GM12801 (cell line): Measurements from ENCODE around the gene SNAP25.

ENCODE experiments used
- TF ChIP-seq, protein P1 (sequence below): IDR thresholded peaks from one replicate; pipeline ENCODE4 v1.5.1; 2011; ENCODE audit warnings: control low read depth; ENCODE audit not compliant: insufficient read length; ENCODE audit errors: extremely low read depth

The SNAP25 gene

DNA sequence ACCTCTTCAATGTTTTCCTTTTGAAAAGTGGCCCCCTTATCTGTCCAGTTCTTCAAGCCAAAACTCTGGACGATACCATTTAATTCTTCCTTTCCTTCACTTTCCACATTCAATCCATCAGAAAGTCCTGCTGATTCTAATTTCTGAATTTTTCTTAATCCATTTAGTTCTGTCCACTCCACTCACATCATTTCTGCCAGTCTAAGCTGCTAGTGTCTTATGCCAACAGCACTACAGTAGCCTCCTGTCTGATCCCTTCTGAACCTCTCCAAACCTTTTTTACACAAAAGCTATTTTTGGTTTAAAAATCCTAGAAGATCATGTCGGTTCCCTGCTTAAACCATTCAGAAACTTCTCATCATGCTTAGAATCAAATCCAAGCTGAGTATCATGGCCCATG lies 24.5 kb upstream of the SNAP25 start:
- TF ChIP-seq, protein P1, sequence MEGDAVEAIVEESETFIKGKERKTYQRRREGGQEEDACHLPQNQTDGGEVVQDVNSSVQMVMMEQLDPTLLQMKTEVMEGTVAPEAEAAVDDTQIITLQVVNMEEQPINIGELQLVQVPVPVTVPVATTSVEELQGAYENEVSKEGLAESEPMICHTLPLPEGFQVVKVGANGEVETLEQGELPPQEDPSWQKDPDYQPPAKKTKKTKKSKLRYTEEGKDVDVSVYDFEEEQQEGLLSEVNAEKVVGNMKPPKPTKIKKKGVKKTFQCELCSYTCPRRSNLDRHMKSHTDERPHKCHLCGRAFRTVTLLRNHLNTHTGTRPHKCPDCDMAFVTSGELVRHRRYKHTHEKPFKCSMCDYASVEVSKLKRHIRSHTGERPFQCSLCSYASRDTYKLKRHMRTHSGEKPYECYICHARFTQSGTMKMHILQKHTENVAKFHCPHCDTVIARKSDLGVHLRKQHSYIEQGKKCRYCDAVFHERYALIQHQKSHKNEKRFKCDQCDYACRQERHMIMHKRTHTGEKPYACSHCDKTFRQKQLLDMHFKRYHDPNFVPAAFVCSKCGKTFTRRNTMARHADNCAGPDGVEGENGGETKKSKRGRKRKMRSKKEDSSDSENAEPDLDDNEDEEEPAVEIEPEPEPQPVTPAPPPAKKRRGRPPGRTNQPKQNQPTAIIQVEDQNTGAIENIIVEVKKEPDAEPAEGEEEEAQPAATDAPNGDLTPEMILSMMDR = no peak

DNA sequence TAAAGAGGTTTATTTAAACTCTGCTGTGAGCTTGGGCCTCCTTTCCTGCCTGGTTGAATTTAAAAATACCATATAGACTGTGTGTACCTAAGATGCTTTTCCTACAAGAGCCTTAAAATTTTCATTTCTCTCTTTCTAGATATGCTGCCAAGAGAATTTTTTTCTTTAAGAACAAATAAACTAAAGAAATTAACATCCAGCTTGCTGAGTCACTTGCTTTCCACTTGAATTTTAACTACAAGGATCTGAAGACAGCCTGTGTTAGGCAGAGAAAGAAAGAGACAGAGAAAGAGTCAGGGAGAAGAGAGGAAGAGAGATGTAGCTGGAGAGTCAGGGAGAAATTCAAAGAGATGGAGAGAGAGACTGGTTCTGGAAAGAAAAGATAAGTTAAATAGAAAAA lies 18.3 kb upstream of the SNAP25 start:
- TF ChIP-seq, protein P1 = no peak

- TF ChIP-seq, protein P1 = no peak
These were observed 17.2 kb upstream of the SNAP25 start for GRCh38 chr20:10201321-10201870.

GRCh38 chr20:10209091-10209490 lies 9.5 kb upstream of the SNAP25 start:
- TF ChIP-seq, protein P1 = no peak

DNA sequence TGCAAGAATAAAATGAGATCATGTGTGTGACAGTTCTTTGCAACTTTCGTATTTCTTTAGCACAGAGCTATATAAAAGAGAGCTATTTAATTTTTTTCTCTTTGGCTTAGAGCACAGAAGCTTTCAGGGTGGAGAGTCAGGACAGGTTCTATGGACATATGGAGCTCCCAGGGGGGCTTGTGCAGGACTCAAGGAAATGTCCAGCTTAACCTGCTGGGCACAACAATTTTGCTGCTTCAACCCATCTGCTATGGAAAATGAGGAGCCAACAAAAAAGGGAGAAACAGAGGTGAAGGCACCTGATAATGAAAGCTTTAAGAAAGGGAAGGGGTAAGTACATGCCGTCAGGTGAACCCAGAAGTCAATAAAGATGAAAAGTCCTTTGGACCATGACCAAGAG lies 5.1 kb upstream of the SNAP25 start:
- TF ChIP-seq, protein P1 = no peak

GRCh38 chr20:10216146-10216791 lies 2.4 kb upstream of the SNAP25 start:
- TF ChIP-seq, protein P1 = no peak

GRCh38 chr20:10217721-10218410 lies 764 bp upstream of the SNAP25 start:
- TF ChIP-seq, protein P1 = no peak
